ENCODE results near the gene MBD3L3.
"Not testable (repeated sequence)": the region's sequence is repeated elsewhere in the genome, so short reads cannot be mapped to it uniquely, and the experiment has no call there.

MBD3L3 gene

GRCh38 chr19:7063339-7063738 is 4.9 kb upstream of the MBD3L3 start:
- no peak for DNase-seq (ENCODE audit: low spot score)

DNA sequence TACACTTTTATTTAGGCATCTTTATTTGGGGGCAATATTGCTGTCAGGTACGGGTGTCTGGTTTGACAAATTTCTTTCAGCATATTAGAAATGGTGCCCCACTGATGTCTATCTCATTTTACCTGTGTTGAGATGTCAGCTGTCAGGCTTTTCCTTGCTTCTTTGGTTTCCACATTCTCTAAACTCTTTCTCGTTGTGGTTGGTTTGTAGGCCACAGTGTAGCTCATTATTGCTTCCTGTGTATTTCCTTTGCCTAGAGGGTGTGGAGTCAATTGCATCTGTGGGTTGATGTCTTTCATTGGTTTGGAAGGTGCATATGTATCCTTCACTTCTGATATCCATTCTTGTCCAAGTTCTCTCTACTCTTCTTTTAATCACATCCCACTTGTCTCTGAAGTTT is 1.5 kb upstream of the MBD3L3 start:
- not testable (repeated sequence) for DNase-seq (ENCODE audit: low spot score)

- not testable (repeated sequence) for DNase-seq (ENCODE audit: low spot score)
Observed at GRCh38 chr19:7056371-7056770, 2.1 kb downstream of the MBD3L3 start.

DNA sequence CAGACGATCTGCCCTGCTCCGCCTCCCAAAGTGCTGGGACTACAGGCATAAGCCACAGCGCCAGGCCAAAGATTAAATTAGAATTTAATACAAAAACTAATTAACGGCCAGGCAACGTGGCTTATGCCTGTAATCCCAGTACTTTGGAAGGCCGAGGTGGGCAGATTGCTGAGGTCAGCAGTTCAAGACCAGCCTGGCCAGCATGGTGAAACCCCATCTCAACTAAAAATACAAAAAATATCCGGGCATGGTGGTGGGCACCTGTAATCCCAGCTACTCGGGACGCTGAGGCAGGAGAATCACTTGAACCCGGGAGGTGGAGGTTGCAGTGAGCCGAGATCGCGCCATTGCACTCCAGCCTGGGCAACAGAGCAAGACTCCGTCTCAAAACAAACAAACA is 2.8 kb downstream of the MBD3L3 start:
- not testable (repeated sequence) for DNase-seq (ENCODE audit: low spot score)

DNA sequence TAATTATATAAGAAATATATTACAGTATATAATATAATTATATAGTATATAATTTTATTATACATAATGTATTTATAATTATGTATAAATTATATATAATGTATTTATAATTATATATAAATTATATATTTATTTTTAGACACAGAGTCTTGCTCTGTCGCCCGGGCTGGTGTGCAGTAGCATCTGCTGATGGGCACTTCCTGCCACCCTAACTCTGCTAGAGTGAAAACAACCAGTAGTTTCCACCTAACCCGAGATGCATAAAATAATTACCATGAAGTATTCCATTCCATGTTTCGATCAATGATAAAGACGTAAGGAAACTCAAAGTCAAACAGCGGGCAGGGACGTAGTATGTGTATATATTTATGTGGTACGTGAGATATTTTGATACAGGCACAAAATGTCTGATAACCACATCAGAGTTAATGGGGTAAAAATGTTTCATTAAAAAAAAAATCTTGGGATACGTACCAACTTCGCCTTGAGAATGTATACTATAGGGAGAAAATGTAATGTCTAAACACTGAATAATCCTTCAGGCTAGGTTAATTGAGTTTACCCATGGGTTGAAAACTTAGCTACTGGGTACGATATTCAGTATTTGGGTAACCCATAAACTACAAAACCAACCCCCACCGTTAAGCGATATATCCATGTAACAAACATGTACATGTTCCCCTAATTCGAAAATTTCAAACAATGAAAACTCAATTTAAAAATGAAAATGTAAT is 3.7 kb downstream of the MBD3L3 start:
- not testable (repeated sequence) for DNase-seq (ENCODE audit: low spot score)

DNA sequence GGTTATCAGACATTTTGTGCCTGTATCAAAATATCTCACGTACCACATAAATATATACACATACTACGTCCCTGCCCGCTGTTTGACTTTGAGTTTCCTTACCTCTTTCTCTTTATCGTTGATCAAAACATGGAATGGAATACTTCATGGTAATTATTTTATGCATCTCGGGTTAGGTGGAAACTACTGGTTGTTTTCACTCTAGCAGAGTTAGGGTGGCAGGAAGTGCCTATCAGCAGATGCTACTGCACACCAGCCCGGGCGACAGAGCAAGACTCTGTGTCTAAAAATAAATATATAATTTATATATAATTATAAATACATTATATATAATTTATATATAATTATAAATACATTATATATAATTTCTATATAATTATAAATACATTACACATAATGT is 5.6 kb downstream of the MBD3L3 start:
- not testable (repeated sequence) for DNase-seq (ENCODE audit: low spot score)

DNA sequence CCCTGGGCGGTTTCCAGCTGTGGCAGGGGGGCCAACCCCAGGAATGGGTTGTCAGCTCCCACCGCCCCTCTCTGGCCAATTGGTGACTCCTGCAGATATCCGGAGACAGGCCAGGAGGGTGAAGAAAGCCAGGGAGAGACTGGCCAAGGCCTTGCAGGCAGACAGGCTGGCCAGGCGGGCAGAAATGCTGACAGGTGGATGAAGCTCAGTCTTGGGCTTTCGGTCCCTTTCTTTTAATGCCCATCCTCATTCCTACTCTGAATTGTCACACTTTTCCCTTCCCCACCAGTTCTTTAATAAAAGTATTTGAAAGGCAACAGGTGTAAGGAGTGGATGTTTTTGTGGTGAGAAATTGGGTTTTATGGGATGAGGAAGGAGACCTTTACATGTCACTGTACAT is 7.1 kb downstream of the MBD3L3 start:
- not testable (repeated sequence) for DNase-seq (ENCODE audit: low spot score)

DNA sequence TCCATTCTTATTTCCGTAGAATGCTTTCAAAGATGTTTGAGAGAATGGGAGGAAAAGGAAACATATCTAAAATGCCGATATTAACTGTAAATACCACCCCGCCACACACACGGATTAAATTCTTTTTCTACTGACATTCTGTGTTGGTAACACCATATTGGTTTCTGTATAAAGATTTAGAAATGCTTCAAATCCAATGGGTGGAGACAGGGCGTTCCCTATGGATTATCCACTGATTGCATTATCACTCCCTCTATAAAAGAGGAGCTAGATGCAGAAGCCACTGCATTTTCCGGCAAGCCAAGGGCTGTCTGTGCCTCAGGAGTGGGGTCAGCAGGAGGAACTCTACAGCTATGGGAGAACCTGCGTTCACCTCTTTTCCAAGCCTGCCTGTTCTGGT is 9.5 kb downstream of the MBD3L3 start, which contains the start of gene MBD3L2:
MBD3L2 (plus strand) TSS at position 301 of the 400 bp plus-strand sequence; CDS start at position 354, 53 bp downstream.
- DNase-seq (ENCODE audit: low spot score), result not testable (repeated sequence)

DNA sequence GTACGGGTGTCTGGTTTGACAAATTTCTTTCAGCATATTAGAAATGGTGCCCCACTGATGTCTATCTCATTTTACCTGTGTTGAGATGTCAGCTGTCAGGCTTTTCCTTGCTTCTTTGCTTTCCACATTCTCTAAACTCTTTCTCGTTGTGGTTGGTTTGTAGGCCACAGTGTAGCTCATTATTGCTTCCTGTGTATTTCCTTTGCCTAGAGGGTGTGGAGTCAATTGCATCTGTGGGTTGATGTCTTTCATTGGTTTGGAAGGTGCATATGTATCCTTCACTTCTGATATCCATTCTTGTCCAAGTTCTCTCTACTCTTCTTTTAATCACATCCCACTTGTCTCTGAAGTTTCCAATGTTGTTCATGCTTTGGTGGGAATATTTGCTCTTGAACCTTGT is 16.9 kb downstream of the MBD3L3 start:
- DNase-seq (ENCODE audit: low spot score), result not testable (repeated sequence)

- DNase-seq (ENCODE audit: low spot score), result not testable (repeated sequence)
Observed at GRCh38 chr19:7040079-7040478, 18.4 kb downstream of the MBD3L3 start, which contains the start of gene MBD3L4. Gene MBD3L4 (minus strand): TSS chr19:7040179. CDS start chr19:7040144, 35 bp downstream.

- not testable (repeated sequence) for DNase-seq (ENCODE audit: low spot score)
Observed at GRCh38 chr19:7030278-7030677, 28.2 kb downstream of the MBD3L3 start, which contains the start of gene MBD3L5. Gene MBD3L5 (plus strand): TSS chr19:7030578. CDS start chr19:7030612, 34 bp downstream.

- not testable (repeated sequence) for DNase-seq (ENCODE audit: low spot score)
Observed at GRCh38 chr19:7028790-7029189, 29.7 kb downstream of the MBD3L3 start.

GRCh38 chr19:7021331-7021730 is 37.1 kb downstream of the MBD3L3 start, which contains the start of gene MBD3L2B:
Gene MBD3L2B (minus strand): TSS chr19:7021431. CDS start chr19:7021397, 34 bp downstream.
- not testable (repeated sequence) for DNase-seq (ENCODE audit: low spot score)

DNA sequence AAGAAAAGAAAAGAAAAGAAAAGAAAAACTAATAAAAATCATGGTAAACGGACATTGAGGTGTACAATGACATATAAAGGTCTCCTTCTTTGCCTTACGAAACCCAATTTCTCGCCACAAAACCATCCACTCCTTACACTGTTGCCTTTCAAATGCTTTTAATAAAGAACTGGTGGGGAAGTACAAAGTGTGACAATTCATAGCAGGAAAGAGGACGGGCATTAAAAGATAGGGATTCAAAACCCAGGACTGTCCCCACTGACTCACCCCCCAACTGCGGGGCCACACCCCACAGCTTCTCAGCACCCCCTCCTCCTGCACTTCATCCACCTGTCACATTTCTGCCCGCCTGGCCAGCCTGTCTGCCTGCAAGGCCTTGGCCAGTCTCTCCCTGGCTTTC is 39.6 kb downstream of the MBD3L3 start:
- no peak for DNase-seq (ENCODE audit: low spot score)

DNA sequence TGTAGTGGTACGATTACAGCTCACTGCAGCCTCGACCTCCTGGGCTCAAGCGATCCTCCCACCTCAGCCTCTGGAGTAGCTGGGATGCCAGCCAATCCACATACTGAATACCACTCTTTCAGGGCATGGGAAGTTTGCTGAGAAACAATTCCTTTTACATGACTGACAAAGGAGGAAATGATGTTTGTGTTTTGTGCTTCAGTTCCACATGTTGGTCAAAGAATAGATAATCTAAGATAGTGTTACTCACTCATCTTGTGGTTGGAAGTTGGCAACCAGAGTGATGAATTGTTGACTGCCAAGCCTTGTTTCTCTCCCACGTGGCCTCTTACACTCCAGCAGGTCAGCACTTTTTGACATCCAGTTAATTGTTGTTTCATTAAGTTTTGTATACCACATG is 44.8 kb downstream of the MBD3L3 start:
- DNase-seq (ENCODE audit: low spot score), result no peak

DNA sequence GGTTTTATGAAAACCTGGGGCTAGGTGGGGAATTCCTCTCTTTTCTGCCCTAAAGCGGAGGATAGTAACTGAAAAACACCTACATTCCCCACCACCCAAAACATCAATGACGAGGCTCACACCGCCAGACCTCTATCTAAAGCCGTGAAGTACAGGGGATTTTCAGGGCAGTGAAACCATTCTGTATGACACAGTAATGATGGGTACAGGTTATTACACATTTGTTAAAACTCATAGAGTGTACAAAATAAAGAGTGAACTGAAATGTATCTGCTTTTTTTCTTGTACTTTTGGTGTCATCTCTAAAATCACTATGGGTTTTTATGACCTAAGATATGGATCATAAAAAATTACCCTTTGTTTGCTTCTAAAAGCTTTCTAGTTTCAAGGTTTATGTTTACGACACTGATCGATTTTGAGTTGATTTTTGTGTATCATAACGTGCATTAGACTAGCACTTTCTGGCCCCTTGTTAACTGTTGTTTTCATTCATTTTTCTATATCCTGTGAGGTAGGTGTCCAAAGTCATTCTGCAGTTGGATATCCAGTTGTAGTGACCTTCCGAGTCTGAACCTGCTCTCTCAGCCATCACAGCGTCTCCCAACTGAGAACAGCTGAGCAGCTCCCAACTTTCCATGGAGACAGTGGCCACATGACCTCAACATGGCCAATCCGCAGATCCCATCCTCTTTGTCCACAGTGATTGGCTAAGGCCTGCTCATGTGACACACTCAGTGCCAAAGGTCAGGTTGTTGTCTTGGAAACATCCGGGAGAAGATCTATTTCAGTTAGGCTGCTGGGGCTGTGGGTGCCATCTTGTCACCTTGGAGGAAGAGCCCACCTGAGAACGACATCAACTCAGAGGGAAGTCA is 47.5 kb downstream of the MBD3L3 start:
- DNase-seq (ENCODE audit: low spot score), result no peak

DNA sequence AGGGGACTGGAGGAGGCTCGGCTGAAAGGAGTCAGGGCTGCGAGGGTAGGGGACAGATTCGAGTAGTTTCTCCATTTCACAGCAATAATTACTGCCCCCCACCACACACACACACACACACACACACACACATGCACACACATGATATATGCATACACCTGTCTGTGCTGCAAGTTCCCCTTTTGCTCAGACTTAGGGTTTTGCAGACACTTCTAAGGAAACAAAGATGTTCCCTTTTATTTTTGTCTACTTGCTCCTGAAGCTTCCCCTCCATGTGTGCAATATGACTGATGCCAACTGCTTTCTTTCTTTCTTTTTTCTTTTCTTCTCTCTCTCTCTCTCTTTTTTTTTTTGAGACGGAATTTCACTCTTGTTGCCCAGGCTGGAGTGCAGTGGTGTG is 50.6 kb downstream of the MBD3L3 start:
- DNase-seq (ENCODE audit: low spot score), result no peak
